ENCODE results near the gene TRHDE. TPM values are rescaled to one million over a fixed set of nuclear protein-coding genes. Genes with fewer than 3 reads are reported as not detected.
A peak's percentile ranks its signal among the peaks of the same experiment; 100 is the strongest.

The TRHDE gene
- total RNA-seq, 1 experiment from 2014 or later: 43.7 TPM

GRCh38 chr12:72281126-72281525 is 9.0 kb downstream of the TRHDE start:
- Mint-ChIP-seq H3K36me3 (ENCODE audit: insufficient read depth, unreplicated experiment) (peaks cover 15% of the 10 kb centered on the region), H3K27me3 (ENCODE audit: unreplicated experiment) (no peaks in the 10 kb centered on the region), H3K4me3 (ENCODE audit: low read depth, unreplicated experiment) (peak overlapping the region; percentile 39), H3K4me1 (ENCODE audit: low read depth, unreplicated experiment) (peaks cover 70% of the 10 kb centered on the region), H3K27ac (ENCODE audit: unreplicated experiment) (peak overlapping the region; percentile 73), H3K9me3 (ENCODE audit: low read depth, unreplicated experiment) (no peaks in the 10 kb centered on the region)
- BruUV-seq (replicated peaks): no TSS peak
- no peak for TF ChIP-seq CTCF (IDR thresholded peaks at IDR 0.05; ENCODE audit: unreplicated experiment)
- CTCF ChIA-PET: interaction anchor here (0.6 to 1.0 kb wide), 2 partner anchors 9 to 16 kb away, joined by 4 to 5 read pairs; partner anchors contain the start of gene TRHDE
- no peak for DNase-seq
- intact Hi-C loops (cut with micrococcal nuclease; ENCODE audit: unreplicated experiment): loop anchor here (1.0 kb wide), 1 partner anchor 264 kb away; no protein-coding TSS in a partner anchor

- Mint-ChIP-seq H3K36me3 (ENCODE audit: insufficient read depth, unreplicated experiment) (peaks cover 9% of the 10 kb centered on the region), H3K27ac (ENCODE audit: unreplicated experiment) (peak overlapping the region; percentile 73), H3K27me3 (ENCODE audit: unreplicated experiment) (no peaks in the 10 kb centered on the region), H3K4me1 (ENCODE audit: low read depth, unreplicated experiment) (peaks cover 66% of the 10 kb centered on the region), H3K4me3 (ENCODE audit: low read depth, unreplicated experiment) (peak overlapping the region; percentile 36), H3K9me3 (ENCODE audit: low read depth, unreplicated experiment) (peaks cover 2% of the 10 kb centered on the region)
- TF ChIP-seq CTCF (IDR thresholded peaks at IDR 0.05; ENCODE audit: unreplicated experiment): peak; percentile 18
- intact Hi-C loops (cut with micrococcal nuclease; ENCODE audit: unreplicated experiment): no loop called here
- no peak for DNase-seq
- no TSS peak for BruUV-seq (replicated peaks)
- CTCF ChIA-PET: interaction anchor here (1.2 to 1.6 kb wide), 2 partner anchors 14 to 16 kb away, joined by 3 to 5 read pairs; no protein-coding TSS in a partner anchor
Measured at GRCh38 chr12:72282721-72283120, 10.6 kb downstream of the TRHDE start.

- CTCF ChIA-PET: interaction anchor here (0.6 to 1.1 kb wide), 3 partner anchors 11 to 1446 kb away, joined by 3 to 4 read pairs (median 3); no protein-coding TSS in a partner anchor
- Mint-ChIP-seq H3K4me3 (ENCODE audit: low read depth, unreplicated experiment) (peak overlapping the region; percentile 34), H3K36me3 (ENCODE audit: insufficient read depth, unreplicated experiment) (peaks cover 16% of the 10 kb centered on the region), H3K9me3 (ENCODE audit: low read depth, unreplicated experiment) (peaks cover 2% of the 10 kb centered on the region), H3K4me1 (ENCODE audit: low read depth, unreplicated experiment) (peaks cover 35% of the 10 kb centered on the region), H3K27ac (ENCODE audit: unreplicated experiment) (peak overlapping the region; percentile 77), H3K27me3 (ENCODE audit: unreplicated experiment) (no peaks in the 10 kb centered on the region)
- DNase-seq: no peak
- no peak for TF ChIP-seq CTCF (IDR thresholded peaks at IDR 0.05; ENCODE audit: unreplicated experiment)
- no TSS peak for BruUV-seq (replicated peaks)
- intact Hi-C loops (cut with micrococcal nuclease; ENCODE audit: unreplicated experiment): no loop called here
Measured at GRCh38 chr12:72285861-72286260, 13.7 kb downstream of the TRHDE start.

GRCh38 chr12:72286526-72286925 is 14.4 kb downstream of the TRHDE start:
- no peak for TF ChIP-seq CTCF (IDR thresholded peaks at IDR 0.05; ENCODE audit: unreplicated experiment)
- BruUV-seq (replicated peaks): no TSS peak
- intact Hi-C loops (cut with micrococcal nuclease; ENCODE audit: unreplicated experiment): no loop called here
- CTCF ChIA-PET: interaction anchor here (0.6 to 1.1 kb wide), 4 partner anchors 10 to 1446 kb away, joined by 3 to 4 read pairs (median 3); no protein-coding TSS in a partner anchor
- Mint-ChIP-seq H3K9me3 (ENCODE audit: low read depth, unreplicated experiment) (peaks cover 2% of the 10 kb centered on the region), H3K4me1 (ENCODE audit: low read depth, unreplicated experiment) (peaks cover 34% of the 10 kb centered on the region), H3K4me3 (ENCODE audit: low read depth, unreplicated experiment) (no peak overlapping the region), H3K27me3 (ENCODE audit: unreplicated experiment) (no peaks in the 10 kb centered on the region), H3K27ac (ENCODE audit: unreplicated experiment) (peak overlapping the region; percentile 77), H3K36me3 (ENCODE audit: insufficient read depth, unreplicated experiment) (peaks cover 16% of the 10 kb centered on the region)
- DNase-seq: no peak

Measured in Calu3 (cell line).